SKM-1 treated with dmso at 0.1 percent for 144 hours (cell line): ENCODE results near the gene ARID1B.
"Not testable (repeated sequence)": the region's sequence is repeated elsewhere in the genome, so short reads cannot be mapped to it uniquely, and the experiment has no call there.

Source experiments
- DNase-seq: peaks from one replicate; lab custom pipeline; 2025; ENCODE audit not compliant: unreplicated experiment; lab: John Stamatoyannopoulos, UW

ARID1B gene

DNA sequence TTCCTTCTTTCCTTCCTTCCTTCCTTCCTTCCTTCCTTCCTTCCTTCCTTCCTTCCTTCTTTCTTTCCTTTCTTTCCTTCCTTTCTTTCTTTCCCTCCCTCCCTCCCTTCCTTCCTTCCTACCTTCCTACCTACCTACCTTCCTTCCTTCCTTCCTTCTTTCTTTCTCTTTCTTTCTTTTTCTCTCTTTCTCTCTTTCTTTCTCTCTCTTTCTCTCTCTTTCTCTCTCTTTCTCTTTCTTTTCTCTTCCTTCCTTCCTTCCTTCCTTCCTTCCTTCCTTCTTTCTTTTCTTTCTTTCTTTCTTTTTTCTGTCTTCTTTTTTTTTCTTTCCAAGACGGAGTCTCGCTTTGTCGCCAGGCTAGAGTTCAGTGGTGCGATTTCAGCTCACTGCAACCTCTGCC, 262.5 kb downstream of the ARID1B start:
- DNase-seq: not testable (repeated sequence)

- no peak for DNase-seq
Observed at GRCh38 chr6:157040191-157040590, 263.0 kb downstream of the ARID1B start.

GRCh38 chr6:157045831-157046454, 268.8 kb downstream of the ARID1B start:
- DNase-seq: no peak

DNA sequence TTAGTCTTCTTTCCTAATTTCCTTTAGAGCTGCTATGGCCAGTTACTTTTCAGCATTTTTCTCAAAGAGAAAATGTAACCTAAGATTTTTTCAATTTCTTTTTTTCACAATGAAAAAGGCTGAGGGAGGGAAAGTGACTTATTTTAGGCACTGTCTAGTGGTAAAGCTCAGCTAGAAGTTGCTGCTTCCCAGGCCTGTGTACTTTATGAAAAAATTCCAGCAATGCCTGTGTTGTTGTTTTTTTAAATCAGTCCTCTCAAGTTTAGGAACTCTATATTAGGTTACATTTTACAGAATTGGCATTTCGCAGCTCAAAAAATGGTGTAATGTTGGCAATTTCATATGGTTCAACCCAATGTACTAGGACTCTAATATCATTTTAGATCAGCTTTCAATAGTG, 269.6 kb downstream of the ARID1B start:
- DNase-seq: no peak

DNA sequence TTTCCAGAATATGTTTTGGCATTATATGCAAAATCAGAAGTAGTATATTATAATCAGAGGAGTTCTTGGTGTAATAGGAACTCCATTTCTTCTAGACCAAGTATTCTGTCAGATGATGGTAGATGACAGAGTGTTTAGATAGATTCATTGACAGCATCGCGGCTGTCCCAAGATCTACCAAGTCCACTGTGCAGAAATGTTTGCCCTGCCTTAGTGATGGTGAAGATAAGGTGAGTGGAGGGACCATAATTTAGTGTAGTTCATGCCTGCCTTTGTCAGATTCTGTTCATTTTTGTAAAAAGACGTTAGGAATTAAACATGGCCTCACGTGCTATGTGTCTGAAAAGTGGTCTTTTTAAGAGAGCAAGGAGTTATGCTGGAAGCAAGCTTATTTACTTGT, 270.1 kb downstream of the ARID1B start:
- DNase-seq: no peak

DNA sequence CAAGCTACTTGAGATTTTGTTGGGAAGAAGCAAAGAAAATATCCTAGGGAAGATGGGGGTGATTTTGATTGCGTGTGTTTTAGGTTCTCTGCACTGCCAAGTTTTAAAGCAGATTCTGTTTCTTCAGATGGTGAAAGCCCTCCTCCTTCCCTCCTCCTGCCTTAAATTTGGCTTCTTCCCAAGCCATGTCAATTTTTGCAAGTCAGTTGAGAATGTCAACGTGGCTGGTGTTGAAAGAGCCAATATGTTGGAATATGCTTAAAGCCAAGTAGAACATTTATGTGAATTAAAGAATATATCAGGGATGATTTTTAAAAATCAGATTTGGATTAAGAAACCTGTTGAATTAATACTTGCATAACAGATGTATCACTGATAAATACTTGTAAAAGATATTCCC, 270.8 kb downstream of the ARID1B start:
- no peak for DNase-seq

DNA sequence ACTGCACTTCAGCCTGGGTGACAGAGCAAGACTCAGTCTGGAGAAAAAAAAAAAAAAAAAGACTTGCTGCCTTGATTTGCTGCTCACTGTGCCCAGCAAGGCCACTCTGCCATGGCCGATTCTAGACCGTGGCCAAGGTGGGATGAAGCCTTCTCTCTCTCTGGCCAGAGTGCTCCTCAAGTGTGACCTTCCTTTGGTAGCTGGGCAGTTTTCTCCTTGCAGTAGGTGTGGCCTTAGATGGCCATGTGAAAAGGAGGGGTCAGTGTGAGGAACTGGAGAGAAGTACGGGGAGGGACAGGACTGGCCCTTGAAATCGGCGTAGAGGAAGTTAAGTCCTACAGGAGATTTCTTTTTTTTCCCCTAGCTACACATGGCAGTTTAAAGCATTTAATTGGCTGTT, 272.0 kb downstream of the ARID1B start:
- no peak for DNase-seq

- no peak for DNase-seq
Observed at GRCh38 chr6:157050537-157051265, 273.5 kb downstream of the ARID1B start.

GRCh38 chr6:157054531-157054979, 277.4 kb downstream of the ARID1B start:
- peak; percentile 92 for DNase-seq

GRCh38 chr6:157055863-157056262, 278.7 kb downstream of the ARID1B start:
- DNase-seq: no peak

DNA sequence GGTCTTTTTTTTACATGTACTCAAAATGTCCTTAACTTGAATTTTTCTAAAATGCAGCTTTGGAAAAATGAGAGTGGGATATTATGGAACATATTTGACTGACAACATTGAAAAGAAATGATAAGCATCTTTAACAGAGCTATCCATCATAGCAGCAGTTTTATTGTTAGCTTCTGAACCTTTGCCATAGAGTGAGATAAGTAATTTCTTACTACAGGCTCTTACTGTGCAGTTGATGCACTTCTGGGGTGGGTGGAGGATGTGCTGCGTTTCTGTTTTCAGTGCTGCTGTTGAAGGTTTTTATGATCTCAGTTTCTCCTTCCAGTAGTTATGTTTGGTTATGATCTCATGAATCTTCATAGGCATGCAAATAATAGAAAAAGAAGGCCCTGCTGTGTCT, 279.1 kb downstream of the ARID1B start:
- no peak for DNase-seq

DNA sequence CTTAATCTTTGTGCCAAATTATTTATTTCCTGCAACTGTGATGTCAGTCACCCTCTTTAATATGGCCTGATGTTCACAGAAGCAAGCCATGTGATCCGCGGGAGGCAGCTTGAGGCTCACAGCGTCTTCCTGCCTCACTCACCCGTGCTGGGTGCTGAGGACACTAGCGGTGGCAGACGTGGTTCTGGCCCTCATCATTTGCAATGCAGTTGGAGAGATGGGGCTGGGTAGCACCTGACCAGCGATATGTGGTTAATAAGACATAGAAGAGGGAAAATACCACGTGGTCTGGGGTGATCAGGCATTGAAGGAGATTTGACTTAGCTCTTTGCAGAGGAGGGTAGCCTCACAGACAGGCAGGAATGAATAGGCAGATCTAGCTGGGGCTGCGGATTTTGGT, 281.4 kb downstream of the ARID1B start:
- no peak for DNase-seq

DNA sequence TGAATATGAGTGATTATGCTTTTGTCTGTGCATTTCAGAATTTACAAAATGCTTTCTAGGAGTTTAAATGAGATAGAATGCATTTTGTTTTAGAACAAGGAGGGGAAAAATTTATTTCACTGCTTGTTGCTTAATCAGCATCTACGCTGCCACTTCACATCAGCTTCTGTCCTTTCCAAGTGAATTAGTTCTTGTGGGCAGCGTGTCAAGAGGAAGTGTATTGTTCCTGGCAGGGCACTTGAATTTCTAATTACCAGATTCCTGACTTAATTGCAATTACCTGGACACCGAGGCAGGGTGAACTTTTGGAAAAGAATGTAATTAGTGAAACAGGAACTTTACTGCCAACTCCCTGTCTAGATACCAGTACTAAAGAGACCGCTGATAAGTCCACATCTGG, 282.6 kb downstream of the ARID1B start:
- DNase-seq: no peak

DNA sequence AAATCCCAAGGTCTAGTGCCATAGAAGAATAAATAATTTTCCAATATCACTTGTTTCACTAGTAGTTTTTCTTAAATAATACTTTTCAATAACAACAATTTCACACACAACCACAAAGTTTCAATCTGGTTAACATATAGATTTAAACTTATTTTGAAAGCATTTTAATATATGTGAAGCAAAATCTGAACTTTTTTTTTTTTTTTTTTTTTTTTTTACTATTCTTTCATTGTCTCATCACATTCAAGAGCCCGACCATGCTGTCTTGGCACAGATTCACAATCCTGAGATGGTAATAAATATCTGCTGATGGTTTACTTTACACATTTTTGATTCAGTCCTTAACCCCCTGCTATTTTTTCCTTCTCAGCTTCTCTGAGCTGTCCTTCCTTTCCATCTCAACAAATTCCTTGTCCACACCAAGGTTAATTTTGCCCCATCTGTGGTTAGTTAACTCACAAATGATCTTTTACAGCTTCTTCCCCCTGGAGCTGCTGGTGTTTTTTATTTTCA, 283.3 kb downstream of the ARID1B start:
- DNase-seq: no peak

- DNase-seq: no peak
Observed at GRCh38 chr6:157061770-157062594, 284.8 kb downstream of the ARID1B start.

DNA sequence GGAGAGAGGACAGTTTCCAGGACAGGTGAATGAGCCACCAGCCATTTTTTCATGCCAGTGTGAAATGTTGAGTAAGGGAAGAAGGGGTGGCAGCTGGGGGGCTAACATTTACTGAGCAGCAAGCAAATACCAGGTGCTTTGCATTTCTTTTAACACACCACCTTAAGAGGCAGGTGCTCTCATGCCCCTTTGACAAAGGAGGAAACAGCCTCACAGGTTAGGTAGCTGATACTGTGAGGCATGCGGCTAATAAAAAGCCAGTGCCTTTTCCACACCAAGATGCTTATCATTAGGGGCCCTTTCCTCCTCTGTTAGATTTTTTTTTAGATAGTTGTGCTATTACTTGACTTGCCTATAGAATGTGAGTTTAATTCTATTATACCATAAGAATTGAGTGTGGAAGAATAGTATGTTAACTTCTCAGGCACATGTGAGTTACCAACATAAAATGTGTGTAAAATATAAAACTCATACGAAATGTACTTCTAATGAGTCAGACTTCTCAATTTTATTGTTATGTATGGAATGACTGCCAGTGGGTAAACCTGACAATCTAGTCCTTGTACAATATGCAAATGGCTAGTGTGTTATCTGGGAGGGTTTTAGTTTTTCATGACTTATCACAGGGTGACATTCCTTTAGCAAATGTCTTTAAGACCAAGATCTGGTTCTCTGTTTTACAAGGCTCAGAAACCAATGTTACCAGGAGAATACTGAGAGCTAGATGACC, 286.2 kb downstream of the ARID1B start:
- DNase-seq: no peak

- no peak for DNase-seq
Observed at GRCh38 chr6:157063923-157064322, 286.7 kb downstream of the ARID1B start.

GRCh38 chr6:157064502-157064901, 287.3 kb downstream of the ARID1B start:
- DNase-seq: no peak

DNA sequence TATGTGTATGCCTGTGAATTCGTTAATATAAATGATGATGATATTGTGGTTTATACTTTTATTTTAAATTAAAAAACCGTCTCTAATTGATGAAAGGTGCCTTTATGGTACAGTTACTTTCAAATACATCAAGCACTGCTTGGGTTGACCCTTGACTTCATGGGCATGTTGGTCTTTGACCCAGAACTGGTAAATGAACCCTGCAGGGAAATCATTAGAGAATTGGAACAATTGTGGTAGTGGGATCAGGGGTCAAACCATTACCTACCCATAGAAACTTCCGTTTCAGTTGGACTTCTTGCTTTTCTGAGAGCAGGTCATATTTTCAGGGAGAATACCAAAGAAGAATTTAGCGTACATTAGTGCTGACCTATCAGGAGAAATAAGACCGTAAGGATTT, 288.2 kb downstream of the ARID1B start:
- no peak for DNase-seq

DNA sequence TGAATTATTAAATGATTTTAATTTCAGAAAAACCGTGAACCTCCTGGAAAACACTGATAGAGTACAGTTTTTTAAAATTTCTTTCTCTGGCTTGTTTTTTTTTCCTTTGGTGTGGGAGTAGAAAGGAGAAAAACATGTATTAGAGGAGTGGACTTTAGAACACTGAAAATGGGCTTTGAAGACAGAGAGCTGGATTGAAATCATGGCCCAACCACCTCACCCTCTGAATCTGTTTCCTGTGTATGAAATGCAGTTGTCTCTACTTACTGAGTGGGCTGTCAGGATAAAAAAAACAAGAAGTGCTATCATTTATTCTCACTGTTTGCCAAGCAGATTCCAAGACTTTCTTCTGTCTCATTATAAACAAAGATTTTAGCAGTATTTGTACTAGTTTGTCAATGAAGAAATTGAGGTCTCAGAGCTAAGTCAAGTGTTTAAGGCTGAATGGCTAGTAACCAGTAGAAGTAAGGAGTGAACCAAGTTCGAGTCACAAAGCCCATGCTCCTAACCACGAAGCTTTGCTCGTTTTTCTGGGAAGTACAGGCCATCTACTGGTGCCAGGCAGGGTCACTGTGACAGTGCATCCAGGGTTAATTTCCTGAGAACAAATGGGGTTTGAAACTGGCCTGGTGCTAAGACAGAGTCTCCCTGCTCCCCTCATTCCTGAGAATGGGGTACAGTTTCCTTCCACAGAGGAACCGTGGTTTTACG, 289.8 kb downstream of the ARID1B start:
- no peak for DNase-seq
